WTC11 (cell line): ENCODE data around the gene TENT5A. TPM values are rescaled to one million over a fixed set of nuclear protein-coding genes. Genes with fewer than 3 reads are reported as not detected.

Source experiments
- ATAC-seq: fragments of 200-7000 bp; cut with Tn5 transposase; 2 replicates; pipeline ENCODE4 v1.10.0; 2021; ENCODE audit warnings: mild to moderate bottlenecking, moderate library complexity
- CTCF ChIA-PET: fragments of 300-600 bp; sonication (Branson Sonifier 250); formaldehyde crosslinking; loops from one replicate; lab custom pipeline; 2021; ENCODE audit warnings: antibody characterized with exemption; lab: Charles Lee
- POLR2A ChIA-PET: fragments of 350-600 bp; sonication (Branson Sonifier 250); formaldehyde crosslinking; loops from one replicate; lab custom pipeline; 2021; ENCODE audit warnings: antibody characterized with exemption; lab: Charles Lee
- DNase-seq: peaks from one replicate; pipeline ENCODE4 v3.0.0; 2021; ENCODE audit warnings: low spot score
- H3K27ac Mint-ChIP-seq: 2 replicates; pipeline ENCODE4 v1.8.0; 2021; ENCODE audit warnings: mixed read lengths
- H3K27me3 Mint-ChIP-seq: 2 replicates; pipeline ENCODE4 v1.8.0; 2021; ENCODE audit warnings: low read depth, mild to moderate bottlenecking, moderate library complexity, mixed read lengths
- H3K36me3 Mint-ChIP-seq: 2 replicates; pipeline ENCODE4 v1.8.0; 2021; ENCODE audit warnings: mixed read lengths
- H3K4me1 Mint-ChIP-seq: 2 replicates; pipeline ENCODE4 v1.8.0; 2022; ENCODE audit warnings: mixed read lengths
- H3K4me3 Mint-ChIP-seq: 2 replicates; pipeline ENCODE4 v1.8.0; 2021; ENCODE audit warnings: mild to moderate bottlenecking, moderate library complexity, mixed read lengths
- H3K9me3 Mint-ChIP-seq: 2 replicates; pipeline ENCODE4 v1.8.0; 2021; ENCODE audit warnings: mixed read lengths
- ATF1 ChIP-seq: sonication (generic); formaldehyde crosslinking; IDR thresholded peaks from 2 replicates; pipeline ENCODE4 v1.8.1; 2023; ENCODE audit warnings: mild to moderate bottlenecking, moderate library complexity, missing genetic modification reagents
- CBFB ChIP-seq: sonication (generic); formaldehyde crosslinking; IDR thresholded peaks from 2 replicates; pipeline ENCODE4 v1.8.1; 2022; ENCODE audit warnings: mild to moderate bottlenecking, low read depth, missing genetic modification reagents
- CREB1 ChIP-seq: sonication (generic); formaldehyde crosslinking; IDR thresholded peaks from 2 replicates; pipeline ENCODE4 v1.8.0; 2023; ENCODE audit warnings: mild to moderate bottlenecking, missing genetic modification reagents
- CREM ChIP-seq: sonication (generic); formaldehyde crosslinking; IDR thresholded peaks from 2 replicates; pipeline ENCODE4 v1.8.1; 2022; ENCODE audit warnings: mild to moderate bottlenecking, missing genetic modification reagents, moderate library complexity
- FOXJ3 ChIP-seq: sonication (generic); formaldehyde crosslinking; IDR thresholded peaks from 2 replicates; pipeline ENCODE4 v1.9.0; 2021; ENCODE audit warnings: missing genetic modification reagents, mild to moderate bottlenecking, borderline replicate concordance
- GRHL2 ChIP-seq: fragments of 250-450 bp; sonication (Bioruptor Pico); IDR thresholded peaks from 2 replicates; pipeline ENCODE4 v1.8.0; 2022; ENCODE audit warnings: mild to moderate bottlenecking, moderate library complexity; ENCODE audit not compliant: insufficient replicate concordance, severe bottlenecking
- JAZF1 ChIP-seq: fragments of 250-450 bp; sonication (Bioruptor Pico); IDR thresholded peaks from 2 replicates; pipeline ENCODE4 v1.9.0; 2021; ENCODE audit warnings: moderate library complexity, mild to moderate bottlenecking, inconsistent platforms
- OVOL2 ChIP-seq: fragments of 250-450 bp; sonication (Bioruptor Pico); IDR thresholded peaks from 2 replicates; pipeline ENCODE4 v1.9.0; 2021; ENCODE audit warnings: mild to moderate bottlenecking, borderline replicate concordance
- PRRX2 ChIP-seq: fragments of 250-450 bp; sonication (Bioruptor Pico); IDR thresholded peaks from 2 replicates; pipeline ENCODE4 v1.8.0; 2021; ENCODE audit warnings: mild to moderate bottlenecking
- RELA ChIP-seq: sonication (generic); formaldehyde crosslinking; IDR thresholded peaks from 2 replicates; pipeline ENCODE4 v1.8.1; 2022; ENCODE audit warnings: missing genetic modification reagents, mild to moderate bottlenecking, borderline replicate concordance
- SMAD3 ChIP-seq: sonication (generic); formaldehyde crosslinking; IDR thresholded peaks from 2 replicates; pipeline ENCODE4 v1.8.0; 2022; ENCODE audit warnings: missing genetic modification reagents, mild to moderate bottlenecking, borderline replicate concordance
- SMAD4 ChIP-seq: sonication (generic); formaldehyde crosslinking; IDR thresholded peaks from 2 replicates; pipeline ENCODE4 v1.8.0; 2022; ENCODE audit warnings: mild to moderate bottlenecking, missing genetic modification reagents
- ZBTB21 ChIP-seq: sonication (generic); formaldehyde crosslinking; IDR thresholded peaks from 2 replicates; pipeline ENCODE4 v1.8.1; 2023; ENCODE audit warnings: mild to moderate bottlenecking, missing genetic modification reagents, borderline replicate concordance
- ZNF138 ChIP-seq: sonication (generic); formaldehyde crosslinking; conservative IDR thresholded peaks from 2 replicates; pipeline ENCODE4 v1.8.1; 2022; ENCODE audit warnings: mild to moderate bottlenecking, moderate library complexity, missing genetic modification reagents
- ZNF219 ChIP-seq: sonication (generic); formaldehyde crosslinking; IDR thresholded peaks from 2 replicates; pipeline ENCODE4 v1.8.0; 2023; ENCODE audit warnings: missing genetic modification reagents, mild to moderate bottlenecking, borderline replicate concordance
- ZNF232 ChIP-seq: sonication (generic); formaldehyde crosslinking; IDR thresholded peaks from 2 replicates; pipeline ENCODE4 v1.8.0; 2022; ENCODE audit warnings: mild to moderate bottlenecking, missing genetic modification reagents
- ZNF671 ChIP-seq: fragments of 250-450 bp; sonication (Bioruptor Pico); IDR thresholded peaks from 2 replicates; pipeline ENCODE4 v1.8.0; 2021; ENCODE audit warnings: mild to moderate bottlenecking
- total RNA-seq: library from RNA; stranded (reverse); gene quantifications from 3 replicates; pipeline ENCODE4 v1.2.3, GENCODE V29; 2021
- TF ChIP-seq, protein P1 (sequence below): sonication (generic); formaldehyde crosslinking; IDR thresholded peaks from 2 replicates; pipeline ENCODE4 v1.8.1; 2022; ENCODE audit warnings: low read depth, mild to moderate bottlenecking, moderate library complexity, missing genetic modification reagents, borderline replicate concordance
- TF ChIP-seq, protein P2 (sequence below): sonication (generic); formaldehyde crosslinking; IDR thresholded peaks from 2 replicates; pipeline ENCODE4 v1.8.0; 2022; ENCODE audit warnings: mild to moderate bottlenecking, missing genetic modification reagents
- TF ChIP-seq, protein P3 (sequence below): sonication (generic); formaldehyde crosslinking; IDR thresholded peaks from 2 replicates; pipeline ENCODE4 v1.8.1; 2022; ENCODE audit warnings: mild to moderate bottlenecking, missing genetic modification reagents, moderate library complexity, borderline replicate concordance
- TF ChIP-seq, protein P4 (sequence below): sonication (generic); formaldehyde crosslinking; IDR thresholded peaks from 2 replicates; pipeline ENCODE4 v1.8.1; 2023; ENCODE audit warnings: mild to moderate bottlenecking, missing genetic modification reagents, moderate library complexity
- TF ChIP-seq, protein P5 (sequence below): sonication (generic); formaldehyde crosslinking; IDR thresholded peaks from 2 replicates; pipeline ENCODE4 v1.8.0; 2023; ENCODE audit warnings: mild to moderate bottlenecking, missing genetic modification reagents

TENT5A gene
- total RNA-seq, 1 experiment from 2014 or later = 3.2 TPM

DNA sequence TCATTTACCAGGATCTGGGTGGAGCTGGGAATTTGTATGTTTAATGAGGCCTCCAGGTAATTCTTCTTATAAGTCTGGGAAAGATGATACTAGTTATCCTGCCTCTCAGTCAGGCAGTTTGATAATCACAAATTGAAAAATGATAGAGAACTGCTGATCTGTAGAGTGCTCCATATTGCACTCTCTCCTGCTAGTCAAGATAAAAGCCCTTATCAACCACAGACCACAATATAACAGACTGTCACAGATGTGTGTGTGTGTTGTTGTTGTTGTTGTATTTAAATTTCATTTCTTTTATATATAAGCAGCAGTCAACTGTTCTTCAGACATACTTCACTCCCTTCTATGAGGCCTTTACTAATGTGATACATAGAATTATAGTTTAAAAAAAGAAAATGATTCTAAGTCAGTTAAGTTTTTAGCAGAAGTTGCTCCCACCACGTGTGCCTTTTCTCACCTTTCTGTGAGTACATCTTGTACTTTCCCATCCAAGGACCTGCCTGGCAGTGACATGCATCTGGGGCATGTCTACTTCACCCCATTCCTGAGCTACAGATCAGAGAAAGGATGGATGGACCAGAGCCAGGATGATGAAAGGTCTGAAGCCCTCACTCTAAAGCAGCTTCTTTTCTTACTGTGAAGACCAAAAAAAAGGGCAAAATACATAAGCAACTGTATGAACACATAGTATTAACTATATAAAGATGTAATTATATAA is 29.8 kb downstream of the TENT5A start:
- ATAC-seq (no peak), DNase-seq (no peak)
- Mint-ChIP-seq H3K36me3 (no peaks in the 10 kb centered on the region), H3K9me3 (no peaks in the 10 kb centered on the region), H3K27me3 (no peaks in the 10 kb centered on the region), H3K4me3 (no peak overlapping the region), H3K4me1 (no peaks in the 10 kb centered on the region), H3K27ac (no peak overlapping the region)
- TF ChIP-seq CBFB (no peak), ZNF219 (CRISPR knock-in tag) (no peak), ZNF671 (CRISPR knock-in tag) (no peak), GRHL2 (CRISPR knock-in tag) (no peak)
- TF ChIP-seq, protein P1, sequence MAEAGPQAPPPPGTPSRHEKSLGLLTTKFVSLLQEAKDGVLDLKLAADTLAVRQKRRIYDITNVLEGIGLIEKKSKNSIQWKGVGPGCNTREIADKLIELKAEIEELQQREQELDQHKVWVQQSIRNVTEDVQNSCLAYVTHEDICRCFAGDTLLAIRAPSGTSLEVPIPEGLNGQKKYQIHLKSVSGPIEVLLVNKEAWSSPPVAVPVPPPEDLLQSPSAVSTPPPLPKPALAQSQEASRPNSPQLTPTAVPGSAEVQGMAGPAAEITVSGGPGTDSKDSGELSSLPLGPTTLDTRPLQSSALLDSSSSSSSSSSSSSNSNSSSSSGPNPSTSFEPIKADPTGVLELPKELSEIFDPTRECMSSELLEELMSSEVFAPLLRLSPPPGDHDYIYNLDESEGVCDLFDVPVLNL (CRISPR knock-in tag) = no peak
- TF ChIP-seq, protein P2, sequence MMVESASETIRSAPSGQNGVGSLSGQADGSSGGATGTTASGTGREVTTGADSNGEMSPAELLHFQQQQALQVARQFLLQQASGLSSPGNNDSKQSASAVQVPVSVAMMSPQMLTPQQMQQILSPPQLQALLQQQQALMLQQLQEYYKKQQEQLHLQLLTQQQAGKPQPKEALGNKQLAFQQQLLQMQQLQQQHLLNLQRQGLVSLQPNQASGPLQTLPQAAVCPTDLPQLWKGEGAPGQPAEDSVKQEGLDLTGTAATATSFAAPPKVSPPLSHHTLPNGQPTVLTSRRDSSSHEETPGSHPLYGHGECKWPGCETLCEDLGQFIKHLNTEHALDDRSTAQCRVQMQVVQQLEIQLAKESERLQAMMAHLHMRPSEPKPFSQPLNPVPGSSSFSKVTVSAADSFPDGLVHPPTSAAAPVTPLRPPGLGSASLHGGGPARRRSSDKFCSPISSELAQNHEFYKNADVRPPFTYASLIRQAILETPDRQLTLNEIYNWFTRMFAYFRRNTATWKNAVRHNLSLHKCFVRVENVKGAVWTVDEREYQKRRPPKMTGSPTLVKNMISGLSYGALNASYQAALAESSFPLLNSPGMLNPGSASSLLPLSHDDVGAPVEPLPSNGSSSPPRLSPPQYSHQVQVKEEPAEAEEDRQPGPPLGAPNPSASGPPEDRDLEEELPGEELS = no peak
- TF ChIP-seq, protein P3, sequence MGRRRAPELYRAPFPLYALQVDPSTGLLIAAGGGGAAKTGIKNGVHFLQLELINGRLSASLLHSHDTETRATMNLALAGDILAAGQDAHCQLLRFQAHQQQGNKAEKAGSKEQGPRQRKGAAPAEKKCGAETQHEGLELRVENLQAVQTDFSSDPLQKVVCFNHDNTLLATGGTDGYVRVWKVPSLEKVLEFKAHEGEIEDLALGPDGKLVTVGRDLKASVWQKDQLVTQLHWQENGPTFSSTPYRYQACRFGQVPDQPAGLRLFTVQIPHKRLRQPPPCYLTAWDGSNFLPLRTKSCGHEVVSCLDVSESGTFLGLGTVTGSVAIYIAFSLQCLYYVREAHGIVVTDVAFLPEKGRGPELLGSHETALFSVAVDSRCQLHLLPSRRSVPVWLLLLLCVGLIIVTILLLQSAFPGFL (CRISPR knock-in tag) = no peak
- POLR2A ChIA-PET = no interaction called here
- CTCF ChIA-PET = no interaction called here

DNA sequence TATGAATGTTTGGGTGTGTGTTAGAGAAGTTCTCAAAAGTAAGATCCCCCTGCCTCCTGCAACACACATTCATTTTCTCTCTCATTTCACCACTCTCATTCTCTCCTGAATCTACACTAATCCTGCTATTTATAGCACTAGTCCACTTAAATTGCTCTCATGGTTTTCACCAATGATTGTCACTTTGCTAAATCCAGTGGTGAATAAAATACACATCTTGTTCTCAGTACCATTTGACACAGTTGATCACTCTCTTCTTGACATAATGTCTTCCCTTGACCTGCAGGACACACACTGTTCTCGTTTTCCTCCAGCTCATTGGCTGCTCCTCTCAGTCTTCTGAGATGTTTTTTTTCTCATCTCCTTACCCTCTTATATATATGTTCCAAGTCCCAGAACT is 32.1 kb downstream of the TENT5A start:
- H3K9me3 Mint-ChIP-seq = no peaks in the 10 kb centered on the region
- TF ChIP-seq OVOL2 (CRISPR knock-in tag) (no peak), ZNF232 (CRISPR knock-in tag) (no peak), FOXJ3 (CRISPR knock-in tag) (no peak), ATF1 (CRISPR knock-in tag) (no peak), SMAD3 (CRISPR knock-in tag) (no peak)
- no peaks in the 10 kb centered on the region for H3K27me3 Mint-ChIP-seq
- no peak overlapping the region for H3K27ac Mint-ChIP-seq
- ATAC-seq = no peak
- ChIA-PET POLR2A (no interaction called here), CTCF (no interaction called here)
- DNase-seq = no peak
- no peak overlapping the region for H3K4me3 Mint-ChIP-seq
- H3K4me1 Mint-ChIP-seq = no peaks in the 10 kb centered on the region
- no peaks in the 10 kb centered on the region for H3K36me3 Mint-ChIP-seq

DNA sequence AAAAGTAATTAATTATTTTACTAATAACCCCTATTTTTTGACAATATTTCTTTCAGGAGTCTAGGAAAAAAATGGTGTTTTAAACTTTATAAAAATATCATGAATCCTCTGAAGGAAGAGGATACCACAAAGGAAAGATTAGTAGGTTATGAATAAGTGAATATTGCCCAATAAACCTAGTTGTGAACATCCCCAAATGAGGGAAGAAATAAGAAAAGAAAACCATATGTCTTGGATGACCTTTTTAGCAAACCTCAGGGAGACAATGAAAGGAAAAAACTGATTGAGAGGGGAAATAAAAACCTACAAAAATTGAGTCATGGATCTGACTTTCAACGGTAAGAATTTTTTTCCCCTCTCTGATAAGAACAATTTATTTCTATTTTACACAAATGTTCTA is 34.4 kb downstream of the TENT5A start:
- Mint-ChIP-seq H3K27ac (no peak overlapping the region), H3K36me3 (no peaks in the 10 kb centered on the region), H3K4me3 (no peak overlapping the region), H3K9me3 (no peaks in the 10 kb centered on the region), H3K4me1 (no peaks in the 10 kb centered on the region), H3K27me3 (no peaks in the 10 kb centered on the region)
- ATAC-seq (no peak), DNase-seq (no peak)
- CTCF ChIA-PET = no interaction called here
- POLR2A ChIA-PET = no interaction called here
- TF ChIP-seq ZNF138 (CRISPR knock-in tag) (no peak), SMAD4 (no peak)

DNA sequence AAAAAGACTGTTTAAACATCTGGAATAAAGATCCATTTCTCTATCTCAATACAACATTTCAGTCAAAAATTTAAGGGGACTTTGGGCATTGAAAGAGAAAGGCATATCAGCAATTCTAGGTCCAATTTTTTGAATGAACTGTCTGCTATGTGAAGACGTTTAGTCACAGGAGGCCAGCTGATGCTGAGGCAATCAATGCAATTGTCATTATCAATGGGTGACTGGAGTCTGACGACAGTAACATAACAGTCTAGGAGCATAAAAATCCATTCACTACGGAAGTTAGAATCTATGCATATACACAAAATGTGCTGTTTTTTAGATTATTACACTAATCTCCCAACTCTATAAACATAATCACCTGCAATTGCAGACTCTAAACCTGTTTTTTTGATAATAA is 37.8 kb downstream of the TENT5A start:
- DNase-seq (no peak), ATAC-seq (no peak)
- CTCF ChIA-PET = no interaction called here
- no peak overlapping the region for H3K27ac Mint-ChIP-seq
- peaks cover 4% of the 10 kb centered on the region; the same call in 1 of the 2 replicates for H3K9me3 Mint-ChIP-seq
- H3K4me1 Mint-ChIP-seq = peaks cover 4% of the 10 kb centered on the region
- H3K27me3 Mint-ChIP-seq = no peaks in the 10 kb centered on the region
- POLR2A ChIA-PET = no interaction called here
- H3K36me3 Mint-ChIP-seq = no peaks in the 10 kb centered on the region
- H3K4me3 Mint-ChIP-seq = no peak overlapping the region
- TF ChIP-seq, protein P4, sequence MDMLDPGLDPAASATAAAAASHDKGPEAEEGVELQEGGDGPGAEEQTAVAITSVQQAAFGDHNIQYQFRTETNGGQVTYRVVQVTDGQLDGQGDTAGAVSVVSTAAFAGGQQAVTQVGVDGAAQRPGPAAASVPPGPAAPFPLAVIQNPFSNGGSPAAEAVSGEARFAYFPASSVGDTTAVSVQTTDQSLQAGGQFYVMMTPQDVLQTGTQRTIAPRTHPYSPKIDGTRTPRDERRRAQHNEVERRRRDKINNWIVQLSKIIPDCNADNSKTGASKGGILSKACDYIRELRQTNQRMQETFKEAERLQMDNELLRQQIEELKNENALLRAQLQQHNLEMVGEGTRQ (CRISPR knock-in tag) = no peak
- TF ChIP-seq CREM (CRISPR knock-in tag) (no peak), SMAD4 (no peak), PRRX2 (CRISPR knock-in tag) (no peak), CREB1 (CRISPR knock-in tag) (no peak), ZBTB21 (CRISPR knock-in tag) (no peak), JAZF1 (CRISPR knock-in tag) (no peak), RELA (CRISPR knock-in tag) (no peak)
- TF ChIP-seq, protein P5, sequence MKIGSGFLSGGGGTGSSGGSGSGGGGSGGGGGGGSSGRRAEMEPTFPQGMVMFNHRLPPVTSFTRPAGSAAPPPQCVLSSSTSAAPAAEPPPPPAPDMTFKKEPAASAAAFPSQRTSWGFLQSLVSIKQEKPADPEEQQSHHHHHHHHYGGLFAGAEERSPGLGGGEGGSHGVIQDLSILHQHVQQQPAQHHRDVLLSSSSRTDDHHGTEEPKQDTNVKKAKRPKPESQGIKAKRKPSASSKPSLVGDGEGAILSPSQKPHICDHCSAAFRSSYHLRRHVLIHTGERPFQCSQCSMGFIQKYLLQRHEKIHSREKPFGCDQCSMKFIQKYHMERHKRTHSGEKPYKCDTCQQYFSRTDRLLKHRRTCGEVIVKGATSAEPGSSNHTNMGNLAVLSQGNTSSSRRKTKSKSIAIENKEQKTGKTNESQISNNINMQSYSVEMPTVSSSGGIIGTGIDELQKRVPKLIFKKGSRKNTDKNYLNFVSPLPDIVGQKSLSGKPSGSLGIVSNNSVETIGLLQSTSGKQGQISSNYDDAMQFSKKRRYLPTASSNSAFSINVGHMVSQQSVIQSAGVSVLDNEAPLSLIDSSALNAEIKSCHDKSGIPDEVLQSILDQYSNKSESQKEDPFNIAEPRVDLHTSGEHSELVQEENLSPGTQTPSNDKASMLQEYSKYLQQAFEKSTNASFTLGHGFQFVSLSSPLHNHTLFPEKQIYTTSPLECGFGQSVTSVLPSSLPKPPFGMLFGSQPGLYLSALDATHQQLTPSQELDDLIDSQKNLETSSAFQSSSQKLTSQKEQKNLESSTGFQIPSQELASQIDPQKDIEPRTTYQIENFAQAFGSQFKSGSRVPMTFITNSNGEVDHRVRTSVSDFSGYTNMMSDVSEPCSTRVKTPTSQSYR = no peak
